HEK293T (cell line): ENCODE measurements around the gene COQ8B.

ENCODE experiments used
- ARNT ChIP-seq: fragments of 450-650 bp; IDR thresholded peaks from 2 replicates; pipeline ENCODE4 v1.6.1; 2017; ENCODE audit warnings: mild to moderate bottlenecking
- BHLHE40 ChIP-seq: fragments of 450-650 bp; IDR thresholded peaks from 2 replicates; pipeline ENCODE4 v1.6.1; 2016; ENCODE audit warnings: mild to moderate bottlenecking, moderate library complexity, borderline replicate concordance
- ELF4 ChIP-seq: fragments of 450-650 bp; IDR thresholded peaks from 2 replicates; pipeline ENCODE4 v1.6.1; 2017; ENCODE audit warnings: antibody characterized with exemption
- HDGF ChIP-seq: fragments of 450-650 bp; IDR thresholded peaks from 2 replicates; pipeline ENCODE4 v1.6.1; 2017; ENCODE audit warnings: antibody characterized with exemption, borderline replicate concordance
- LEF1 ChIP-seq: fragments of 450-650 bp; IDR thresholded peaks from 2 replicates; pipeline ENCODE4 v1.6.1; 2017; ENCODE audit warnings: mild to moderate bottlenecking, borderline replicate concordance
- NFRKB ChIP-seq: fragments of 450-650 bp; IDR thresholded peaks from 2 replicates; pipeline ENCODE4 v1.6.1; 2016; ENCODE audit warnings: mild to moderate bottlenecking, moderate library complexity
- PKNOX1 ChIP-seq: fragments of 450-650 bp; IDR thresholded peaks from 2 replicates; pipeline ENCODE4 v1.6.1; 2016
- SUZ12 ChIP-seq: fragments of 450-650 bp; IDR thresholded peaks from 2 replicates; pipeline ENCODE4 v1.6.1; 2016; ENCODE audit warnings: mild to moderate bottlenecking

GRCh38 chr19:40677156-40677555 lies 39.5 kb downstream of the COQ8B start:
- TF ChIP-seq PKNOX1: no peak
- TF ChIP-seq BHLHE40: no peak
- no peak for TF ChIP-seq LEF1
- TF ChIP-seq HDGF: no peak
- no peak for TF ChIP-seq ARNT
- no peak for TF ChIP-seq NFRKB
- TF ChIP-seq ELF4: no peak
- no peak for TF ChIP-seq SUZ12
